Measurements from ENCODE around the gene EMILIN1.
"Not testable (repeated sequence)": the region's sequence is repeated elsewhere in the genome, so short reads cannot be mapped to it uniquely, and the experiment has no call there.

Gene EMILIN1

DNA sequence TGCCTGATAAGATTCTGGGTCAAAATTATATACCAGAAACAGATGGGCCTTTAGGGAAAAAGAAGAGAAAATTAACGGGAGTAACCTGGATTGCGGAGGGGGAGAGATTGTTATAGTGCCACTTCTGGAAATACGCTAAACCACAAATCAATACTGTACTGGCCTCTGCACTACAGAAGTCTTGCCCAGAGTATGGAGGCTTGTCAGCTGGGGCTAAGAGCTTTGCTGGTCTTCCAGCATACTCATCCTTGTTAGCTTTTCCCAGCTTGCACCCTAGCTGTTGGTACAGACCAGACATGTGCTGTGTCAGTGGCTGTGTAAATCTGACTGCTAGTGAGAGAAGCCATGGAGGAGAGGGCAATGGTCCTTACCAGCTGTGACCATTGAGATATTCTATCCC, 18.1 kb upstream of the EMILIN1 start:
- DNase-seq (ENCODE audit: low spot score in 2 of 2) (no peak), ATAC-seq (replicated peaks; ENCODE audit: extremely low read depth, poor library complexity, severe bottlenecking) (no peak)
- Mint-ChIP-seq H3K9me3 (no peaks in the 10 kb centered on the region), H3K27ac (ENCODE audit: low read depth) (no peak overlapping the region), H3K27me3 (no peaks in the 10 kb centered on the region), H3K36me3 (ENCODE audit: insufficient read depth) (peaks cover 24% of the 10 kb centered on the region), H3K4me3 (no peak overlapping the region), H3K4me1 (peaks cover 7% of the 10 kb centered on the region)

DNA sequence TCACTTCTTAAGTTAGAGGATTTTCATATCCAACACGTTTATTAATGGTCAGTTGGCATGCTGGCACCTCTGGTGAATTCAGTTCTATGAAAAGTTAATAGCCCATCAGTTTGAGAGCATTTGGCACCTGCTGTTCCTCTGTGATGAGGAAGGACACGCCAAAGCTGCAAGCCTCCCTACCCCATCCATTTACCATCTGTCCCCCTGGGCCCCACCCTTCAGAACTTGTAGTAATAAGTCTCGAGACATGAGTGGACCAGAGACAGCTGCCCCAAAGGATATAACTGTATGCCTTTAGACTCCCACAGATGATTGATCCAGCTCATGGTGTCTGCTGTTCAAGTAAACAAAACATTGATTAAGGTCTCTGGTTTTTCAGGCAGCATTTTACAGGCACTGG, 13.3 kb upstream of the EMILIN1 start:
- DNase-seq (ENCODE audit: low spot score in 2 of 2) (no peak), ATAC-seq (replicated peaks; ENCODE audit: extremely low read depth, poor library complexity, severe bottlenecking) (no peak)
- Mint-ChIP-seq H3K4me3 (no peak overlapping the region), H3K27ac (ENCODE audit: low read depth) (no peak overlapping the region), H3K27me3 (no peaks in the 10 kb centered on the region), H3K36me3 (ENCODE audit: insufficient read depth) (peaks cover 27% of the 10 kb centered on the region), H3K9me3 (no peaks in the 10 kb centered on the region), H3K4me1 (peaks cover 41% of the 10 kb centered on the region)

DNA sequence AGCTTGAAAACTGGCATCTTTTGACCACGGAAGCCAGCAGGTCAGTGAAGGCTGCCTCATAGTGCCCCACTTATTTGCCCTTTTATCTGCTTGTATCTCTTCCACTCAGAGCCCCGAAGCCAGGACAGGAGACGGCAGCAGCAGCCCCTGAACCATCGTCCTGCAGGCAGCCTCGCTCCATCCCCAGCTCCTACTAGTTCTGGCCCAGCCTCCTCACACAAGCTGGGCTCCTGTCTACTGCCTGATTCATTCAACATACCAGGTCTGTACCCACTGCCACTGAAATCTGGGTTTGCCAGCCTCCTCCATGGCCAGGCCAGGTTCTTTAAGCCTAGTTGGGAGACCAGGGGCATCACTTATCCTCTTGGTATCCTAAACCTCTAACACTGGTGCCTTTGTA, 11.0 kb upstream of the EMILIN1 start:
- peaks cover 33% of the 10 kb centered on the region for H3K36me3 Mint-ChIP-seq (ENCODE audit: insufficient read depth)
- no peaks in the 10 kb centered on the region for H3K27me3 Mint-ChIP-seq
- ATAC-seq (replicated peaks; ENCODE audit: extremely low read depth, poor library complexity, severe bottlenecking) (no peak), DNase-seq (ENCODE audit: low spot score in 2 of 2) (no peak)
- peaks cover 55% of the 10 kb centered on the region for H3K4me1 Mint-ChIP-seq
- H3K27ac Mint-ChIP-seq (ENCODE audit: low read depth), result peak overlapping the region; percentile 16
- H3K4me3 Mint-ChIP-seq, result no peak overlapping the region
- H3K9me3 Mint-ChIP-seq, result no peaks in the 10 kb centered on the region

DNA sequence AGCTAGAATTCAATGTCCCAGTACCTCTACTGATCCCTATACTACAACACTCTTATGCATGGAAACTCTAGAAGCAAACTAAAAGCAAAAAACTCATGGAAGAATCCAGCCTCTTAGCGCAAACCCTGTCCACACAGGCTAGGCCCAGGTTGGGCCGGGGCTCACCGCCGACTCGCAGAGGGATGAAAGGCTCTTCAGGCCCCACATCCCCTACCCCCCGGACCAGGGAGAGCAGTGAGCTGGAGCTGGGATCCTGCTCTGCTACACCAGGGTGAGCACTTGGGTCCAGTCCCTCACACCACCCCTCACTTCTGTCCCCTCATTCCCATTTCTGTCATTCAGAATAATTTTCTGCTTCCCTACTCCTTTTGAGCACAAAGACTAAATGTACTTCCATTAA, 9.0 kb upstream of the EMILIN1 start:
- Mint-ChIP-seq H3K27me3 (no peaks in the 10 kb centered on the region), H3K27ac (ENCODE audit: low read depth) (peak overlapping the region; percentile 82), H3K36me3 (ENCODE audit: insufficient read depth) (peaks cover 28% of the 10 kb centered on the region), H3K4me1 (peaks cover 56% of the 10 kb centered on the region), H3K9me3 (no peaks in the 10 kb centered on the region), H3K4me3 (peak overlapping the region; percentile 96)
- ATAC-seq (replicated peaks; ENCODE audit: extremely low read depth, poor library complexity, severe bottlenecking), result no peak
- no peak for DNase-seq (ENCODE audit: low spot score in 2 of 2)

DNA sequence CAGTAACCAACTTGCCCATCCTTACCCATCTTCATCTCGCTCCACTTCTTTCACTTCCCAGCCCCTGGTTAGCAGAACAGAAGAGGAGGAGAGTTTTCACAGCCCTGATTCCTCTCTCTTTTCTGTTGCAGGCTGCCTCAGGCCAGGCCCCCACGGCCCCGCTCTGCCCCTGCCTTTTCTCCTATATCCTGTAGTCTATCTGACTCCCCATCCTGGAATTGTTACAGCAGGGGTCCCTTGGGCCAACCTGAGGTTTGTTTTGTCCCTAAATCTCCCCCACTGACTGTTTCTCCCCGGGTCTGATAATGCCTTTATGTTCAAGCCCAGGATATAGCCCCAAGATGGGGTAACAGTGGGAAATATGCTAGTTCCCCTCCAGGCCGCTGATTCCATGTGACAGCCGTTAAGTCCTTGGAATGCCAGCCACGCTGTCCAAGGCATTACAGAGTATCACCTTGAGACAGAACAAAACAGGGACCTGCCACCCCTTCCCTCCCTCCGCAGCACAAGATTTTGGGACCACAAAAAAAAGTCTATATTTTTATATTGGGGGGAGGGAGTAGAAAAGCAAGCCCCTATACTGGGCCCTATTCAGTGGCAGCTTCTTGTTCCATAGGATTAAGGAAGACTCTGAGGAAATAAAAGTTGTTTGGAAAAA, 8.3 kb upstream of the EMILIN1 start:
- peaks cover 62% of the 10 kb centered on the region for H3K4me1 Mint-ChIP-seq
- H3K36me3 Mint-ChIP-seq (ENCODE audit: insufficient read depth), result peaks cover 23% of the 10 kb centered on the region
- peak overlapping the region; percentile 82 for H3K27ac Mint-ChIP-seq (ENCODE audit: low read depth)
- H3K4me3 Mint-ChIP-seq, result peak overlapping the region; percentile 96
- DNase-seq (ENCODE audit: low spot score in 2 of 2) (no peak), ATAC-seq (replicated peaks; ENCODE audit: extremely low read depth, poor library complexity, severe bottlenecking) (no peak)
- no peaks in the 10 kb centered on the region for H3K27me3 Mint-ChIP-seq
- H3K9me3 Mint-ChIP-seq, result no peaks in the 10 kb centered on the region

DNA sequence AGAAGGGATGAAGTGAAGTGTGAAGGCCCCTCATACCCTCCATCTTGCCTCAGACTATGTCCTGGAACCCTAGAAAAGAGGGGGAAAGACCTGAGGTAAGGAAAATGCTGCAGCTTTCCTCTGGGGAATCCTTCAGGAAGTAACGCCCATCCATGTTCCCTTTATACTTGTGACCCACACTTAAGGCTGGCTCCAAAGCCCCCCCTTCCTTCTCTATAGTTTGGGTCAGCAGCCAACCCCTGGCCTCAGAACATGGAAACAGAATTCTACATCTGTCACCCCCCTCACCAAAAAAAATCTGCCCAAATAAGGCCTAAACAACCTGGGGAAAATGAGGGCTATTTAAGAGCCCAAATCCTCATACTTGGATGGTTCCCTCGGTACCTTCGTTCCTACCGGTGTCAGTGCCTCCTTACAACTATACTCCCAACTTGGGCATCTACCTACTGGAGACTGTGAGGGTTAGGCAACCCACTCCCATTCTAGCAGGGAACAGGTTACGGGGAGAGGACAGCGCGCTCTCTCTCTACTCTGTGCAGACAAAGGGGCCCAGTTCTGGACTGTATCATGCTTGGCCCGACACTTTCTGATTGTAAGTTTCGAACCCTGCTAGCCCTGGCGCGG, 7.7 kb upstream of the EMILIN1 start:
- H3K27me3 Mint-ChIP-seq, result no peaks in the 10 kb centered on the region
- peak; percentile 13 for ATAC-seq (replicated peaks; ENCODE audit: extremely low read depth, poor library complexity, severe bottlenecking)
- peak overlapping the region; percentile 96 for H3K4me3 Mint-ChIP-seq
- H3K9me3 Mint-ChIP-seq, result no peaks in the 10 kb centered on the region
- no peak for DNase-seq (ENCODE audit: low spot score in 2 of 2)
- peaks cover 22% of the 10 kb centered on the region for H3K36me3 Mint-ChIP-seq (ENCODE audit: insufficient read depth)
- peak overlapping the region; percentile 94 for H3K27ac Mint-ChIP-seq (ENCODE audit: low read depth)
- H3K4me1 Mint-ChIP-seq, result peaks cover 67% of the 10 kb centered on the region

DNA sequence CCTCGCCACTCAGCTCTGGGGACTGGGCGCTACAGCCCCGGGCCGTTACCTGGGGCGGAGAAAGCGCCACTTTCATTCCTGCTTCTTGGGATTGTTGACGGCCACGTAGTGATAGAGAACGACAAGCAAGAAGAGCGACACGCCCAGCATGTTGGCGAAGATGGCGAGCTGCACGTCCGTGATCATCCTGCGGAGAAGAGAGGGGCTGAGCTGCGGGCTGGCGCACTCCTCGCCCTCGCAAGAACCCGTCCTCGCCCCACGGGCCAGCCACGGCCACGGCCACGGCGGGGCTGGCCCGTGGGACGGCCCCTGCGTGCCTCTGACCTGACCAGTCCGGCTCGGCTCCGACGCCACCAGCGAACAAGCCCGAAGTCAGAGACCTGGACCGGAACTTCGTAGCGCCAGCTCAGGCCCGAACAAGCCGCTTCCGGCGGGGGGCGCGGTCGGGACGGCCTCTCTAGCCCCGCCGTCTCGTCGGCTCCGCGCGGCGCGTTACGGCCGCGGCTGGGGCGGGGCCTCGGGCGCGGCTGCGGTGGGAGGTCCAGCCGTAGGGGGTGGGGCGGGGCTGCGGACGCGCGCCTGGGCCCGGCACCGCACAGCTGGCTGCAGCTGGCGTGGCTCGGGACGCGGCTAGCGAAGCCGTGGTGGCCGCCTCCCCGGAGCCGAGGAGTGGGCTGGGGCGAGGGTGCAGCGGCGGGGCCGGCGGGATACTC, 7.0 kb upstream of the EMILIN1 start, which contains the start of gene OST4:
OST4 (minus strand) TSS at position 378 of the 713 bp plus-strand sequence.
- Mint-ChIP-seq H3K27ac (ENCODE audit: low read depth) (peak within 1 kb of the TSS; percentile 94), H3K27me3 (no peaks in the 10 kb centered on the region), H3K4me3 (peak within 1 kb of the TSS; percentile 96), H3K9me3 (no peaks in the 10 kb centered on the region), H3K36me3 (ENCODE audit: insufficient read depth) (peaks cover 23% of the 10 kb centered on the region), H3K4me1 (peaks cover 68% of the 10 kb centered on the region)
- DNase-seq (ENCODE audit: low spot score in 2 of 2) (peak; percentile 78 to 79), ATAC-seq (replicated peaks; ENCODE audit: extremely low read depth, poor library complexity, severe bottlenecking) (peak; percentile 94)

DNA sequence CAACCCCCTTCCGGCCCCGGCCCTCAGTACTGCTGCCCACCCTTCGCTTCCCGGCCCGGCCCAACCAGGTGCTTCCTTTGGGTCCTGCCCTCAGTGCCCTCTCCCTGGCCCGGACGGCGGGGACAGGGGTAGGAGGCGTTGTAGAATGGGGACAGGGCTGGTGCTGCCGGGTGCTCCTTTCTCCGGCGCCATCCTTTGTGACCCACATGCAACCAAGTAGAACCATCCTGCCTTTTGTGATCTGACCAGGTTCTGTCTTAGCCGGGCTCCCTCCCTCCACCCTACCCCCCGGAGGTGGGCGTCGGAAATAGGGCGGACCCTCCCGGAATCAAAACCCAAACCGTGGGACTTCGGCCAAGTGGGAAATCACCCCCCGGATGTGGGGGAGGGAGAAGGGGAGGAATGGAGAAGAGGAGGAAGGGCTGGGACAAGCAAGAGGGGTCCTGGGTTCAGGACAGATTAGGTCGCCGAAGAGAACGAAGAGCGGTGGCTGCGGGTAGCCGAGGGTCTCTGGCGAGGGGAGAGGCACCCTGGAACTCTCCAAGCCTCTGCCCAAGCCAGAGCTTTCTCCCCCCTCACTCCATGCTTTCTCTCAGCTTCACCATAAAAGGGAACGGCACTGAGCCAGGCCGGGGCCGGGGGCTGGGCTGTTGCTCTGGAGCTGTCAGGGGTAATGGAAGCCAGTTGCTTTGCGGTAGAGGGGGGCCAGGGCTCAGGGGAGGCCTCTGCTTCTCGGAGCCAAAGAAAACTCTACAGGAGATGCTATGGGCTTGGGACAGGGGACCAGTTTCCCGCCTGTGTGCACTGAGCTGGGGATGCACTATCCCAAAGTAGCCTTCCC, 6.2 kb upstream of the EMILIN1 start:
- DNase-seq (ENCODE audit: low spot score in 2 of 2) (no peak), ATAC-seq (replicated peaks; ENCODE audit: extremely low read depth, poor library complexity, severe bottlenecking) (peak; percentile 33)
- Mint-ChIP-seq H3K36me3 (ENCODE audit: insufficient read depth) (peaks cover 21% of the 10 kb centered on the region), H3K27ac (ENCODE audit: low read depth) (peak overlapping the region; percentile 61), H3K4me1 (peaks cover 68% of the 10 kb centered on the region), H3K4me3 (peak overlapping the region; percentile 96), H3K9me3 (no peaks in the 10 kb centered on the region), H3K27me3 (no peaks in the 10 kb centered on the region)

DNA sequence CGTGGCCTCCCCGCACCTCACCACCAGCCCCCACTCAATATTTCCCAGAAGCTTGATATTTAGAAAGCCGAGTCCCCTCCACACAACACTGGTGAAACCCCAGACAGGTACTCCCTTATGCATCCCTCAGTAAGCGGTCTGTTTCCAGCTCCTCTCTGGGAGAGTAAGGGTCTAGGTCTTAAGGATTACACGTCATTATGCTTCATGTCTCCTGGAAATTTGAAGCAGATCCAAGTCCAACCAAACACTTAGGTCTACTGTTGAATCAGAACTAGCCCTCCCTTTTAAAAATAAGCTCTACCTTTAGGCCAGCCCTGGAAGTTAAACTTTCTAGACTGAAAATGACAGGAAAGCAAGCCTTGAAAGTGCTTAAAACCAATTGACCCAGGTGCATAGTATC, 5.5 kb upstream of the EMILIN1 start:
- Mint-ChIP-seq H3K4me3 (peak overlapping the region; percentile 96), H3K4me1 (peaks cover 61% of the 10 kb centered on the region), H3K27ac (ENCODE audit: low read depth) (peak overlapping the region; percentile 61)

DNA sequence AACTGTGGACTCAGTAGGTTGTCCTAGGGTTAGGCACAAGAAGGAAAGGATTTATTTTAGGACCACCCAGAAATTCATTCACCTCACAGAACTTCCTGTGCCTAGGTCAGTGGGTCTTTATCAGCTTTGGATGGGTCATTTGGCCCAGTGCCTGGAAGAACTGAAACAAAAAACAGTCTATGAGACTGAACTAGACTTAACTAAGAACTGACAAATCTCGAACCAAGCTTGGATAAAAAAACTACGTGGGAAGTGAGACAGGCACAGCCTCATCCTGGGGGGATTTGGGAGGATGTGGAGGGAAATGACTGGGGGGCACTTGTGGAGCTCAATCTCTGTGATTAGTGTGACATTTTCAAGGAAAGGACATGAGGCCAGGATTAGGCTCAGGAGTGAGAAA, 4.6 kb upstream of the EMILIN1 start:
- Mint-ChIP-seq H3K4me3 (no peak overlapping the region), H3K27ac (ENCODE audit: low read depth) (no peak overlapping the region), H3K27me3 (no peaks in the 10 kb centered on the region), H3K4me1 (peaks cover 53% of the 10 kb centered on the region), H3K9me3 (no peaks in the 10 kb centered on the region), H3K36me3 (ENCODE audit: insufficient read depth) (peaks cover 18% of the 10 kb centered on the region)
- DNase-seq (ENCODE audit: low spot score in 2 of 2), result no peak
- ATAC-seq (replicated peaks; ENCODE audit: extremely low read depth, poor library complexity, severe bottlenecking), result no peak

More for the DNA sequence above, 5.5 kb upstream of the EMILIN1 start:
- Mint-ChIP-seq H3K36me3 (ENCODE audit: insufficient read depth) (peaks cover 19% of the 10 kb centered on the region), H3K27me3 (no peaks in the 10 kb centered on the region), H3K9me3 (no peaks in the 10 kb centered on the region)
- ATAC-seq (replicated peaks; ENCODE audit: extremely low read depth, poor library complexity, severe bottlenecking) (no peak), DNase-seq (ENCODE audit: low spot score in 2 of 2) (no peak)

DNA sequence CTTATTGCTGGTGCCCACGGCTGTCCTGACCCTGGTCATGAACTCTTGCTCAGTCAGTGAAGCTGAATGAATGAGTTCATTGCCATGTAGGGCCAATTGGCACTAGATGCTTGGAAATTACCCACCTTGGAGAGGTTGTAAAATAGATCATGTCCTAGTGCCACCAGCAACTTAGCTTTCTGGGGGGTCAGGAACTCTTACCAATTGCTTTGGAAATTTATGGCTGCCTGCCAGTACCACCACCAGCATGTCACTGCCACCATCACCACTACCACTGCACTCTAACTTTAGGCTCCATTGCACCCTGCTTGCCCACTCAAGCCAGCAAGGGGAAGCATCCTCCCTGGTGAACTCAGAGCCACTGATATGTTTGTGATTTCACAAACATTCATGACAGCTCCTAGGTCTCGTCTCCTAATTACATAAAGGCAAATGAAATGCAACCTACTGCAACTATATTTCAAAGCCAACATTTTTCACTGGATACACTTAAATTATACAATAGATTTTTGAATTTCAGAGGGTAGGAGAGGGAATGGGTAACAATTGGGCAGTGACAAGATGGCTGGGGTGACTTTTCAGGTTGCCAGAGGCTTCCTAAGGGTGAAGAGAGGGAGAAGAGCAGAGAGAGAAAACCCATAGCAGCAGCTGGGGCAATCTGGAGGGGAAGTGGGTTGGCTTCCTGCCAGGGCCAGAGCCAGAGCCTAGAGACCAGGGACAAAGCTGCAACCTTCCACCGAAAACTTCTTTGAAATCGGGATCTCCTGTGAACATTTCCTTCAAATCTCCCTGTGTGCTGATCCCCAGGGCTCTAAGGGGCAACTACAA, 3.5 kb upstream of the EMILIN1 start:
- Mint-ChIP-seq H3K4me1 (peaks cover 41% of the 10 kb centered on the region), H3K36me3 (ENCODE audit: insufficient read depth) (peaks cover 11% of the 10 kb centered on the region), H3K4me3 (peak overlapping the region; percentile 27), H3K27me3 (no peaks in the 10 kb centered on the region), H3K9me3 (no peaks in the 10 kb centered on the region), H3K27ac (ENCODE audit: low read depth) (no peak overlapping the region)
- no peak for ATAC-seq (replicated peaks; ENCODE audit: extremely low read depth, poor library complexity, severe bottlenecking)
- DNase-seq (ENCODE audit: low spot score in 2 of 2), result peak in 1 of 2 donors; percentile 37

DNA sequence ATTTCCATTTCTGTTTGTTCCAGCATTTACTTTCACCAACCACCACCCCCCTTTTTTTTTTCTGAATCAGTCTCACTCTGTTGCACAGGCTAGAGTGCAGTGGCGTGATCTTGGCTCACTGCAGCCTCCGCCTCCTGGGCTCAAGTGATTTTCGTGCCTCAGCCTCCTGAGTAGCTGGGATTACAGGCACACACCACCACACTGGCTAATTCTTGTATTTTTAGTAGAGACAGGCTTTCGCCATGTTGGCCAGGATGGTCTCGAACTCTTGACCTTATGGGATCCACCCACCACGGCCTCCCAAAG, 2.9 kb upstream of the EMILIN1 start:
- H3K27ac Mint-ChIP-seq (ENCODE audit: low read depth); DNase-seq (ENCODE audit: low spot score in 2 of 2); H3K27me3 Mint-ChIP-seq; H3K9me3 Mint-ChIP-seq; ATAC-seq (replicated peaks; ENCODE audit: extremely low read depth, poor library complexity, severe bottlenecking): not testable (repeated sequence)
- Mint-ChIP-seq H3K4me3 (peak overlapping the region; percentile 27), H3K4me1 (peaks cover 35% of the 10 kb centered on the region), H3K36me3 (ENCODE audit: insufficient read depth) (peaks cover 11% of the 10 kb centered on the region)
